Measurements from ENCODE around the gene B3GAT3. TPM values are rescaled to one million over a fixed set of nuclear protein-coding genes. Genes with fewer than 3 reads are reported as not detected.
"Not testable (repeated sequence)": the region's sequence is repeated elsewhere in the genome, so short reads cannot be mapped to it uniquely, and the experiment has no call there.

Gene B3GAT3
- total and polyA plus RNA-seq, 5 donors from 2014 or later, result 34.3 to 57.5 (median 36.0) TPM

DNA sequence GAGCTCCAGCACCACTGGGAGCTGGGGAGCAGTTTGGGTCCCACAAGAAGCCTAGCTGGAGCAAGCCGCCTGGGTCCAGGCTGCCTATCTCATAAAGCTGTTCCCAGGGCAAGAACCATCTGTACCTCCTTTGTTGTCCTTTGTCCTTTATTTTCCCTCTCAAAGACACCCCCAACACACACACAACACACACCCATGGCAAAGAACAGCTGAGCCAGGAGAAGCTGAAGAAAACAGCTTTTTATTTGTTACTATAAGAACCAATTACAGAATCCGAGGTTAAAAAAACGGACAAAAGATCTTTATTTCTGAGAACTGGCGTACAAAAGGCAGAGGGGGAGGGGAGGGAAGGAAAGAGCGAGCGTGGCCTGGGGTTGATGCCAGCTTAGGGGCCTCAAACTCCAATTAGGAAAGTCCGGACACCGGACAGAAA lies 28.8 kb downstream of the B3GAT3 start:
- Mint-ChIP-seq H3K4me3 (peak overlapping the region in 3 of 4 donors; percentile 41 to 90 (median 46)), H3K9me3 (no peaks in the 10 kb centered on the region), H3K36me3 (peaks cover 23% of the 10 kb centered on the region), H3K27me3 (no peaks in the 10 kb centered on the region), H3K27ac (peak overlapping the region in 2 of 3 donors; percentile 85 to 95), H3K4me1 (peaks cover 0 to 79% (median 45%) of the 10 kb centered on the region in 4 donors)
- H3K27me3 ChIP-seq (ENCODE audit: control insufficient read depth, insufficient read depth, low read length), result no peaks in the 10 kb centered on the region
- DNase-seq (no peak), ATAC-seq (ENCODE audit: low read depth in 2 of 2) (no peak)
- peak overlapping the region; percentile 75 for H3K4me3 ChIP-seq (ENCODE audit: low read depth, low read length)
- peaks cover 49% of the 10 kb centered on the region for H3K4me1 ChIP-seq (ENCODE audit: control insufficient read depth, insufficient read depth, low read length, poor library complexity, severe bottlenecking)
- H3K9me3 ChIP-seq (ENCODE audit: control insufficient read depth in 2 of 2, low read length in 2 of 2), result no peaks in the 10 kb centered on the region
- H3K36me3 ChIP-seq (ENCODE audit: control insufficient read depth, insufficient read depth, low read length), result peaks cover 49% of the 10 kb centered on the region
- peak overlapping the region; percentile 94 for H3K27ac ChIP-seq (ENCODE audit: insufficient read depth, low read length, poor library complexity, severe bottlenecking)

GRCh38 chr11:62592146-62592815 lies 29.5 kb downstream of the B3GAT3 start:
- no peaks in the 10 kb centered on the region for H3K9me3 Mint-ChIP-seq
- Histone ChIP-seq H3K27ac (ENCODE audit: insufficient read depth, low read length, poor library complexity, severe bottlenecking) (peak overlapping the region; percentile 94), H3K4me1 (ENCODE audit: control insufficient read depth, insufficient read depth, low read length, poor library complexity, severe bottlenecking) (peaks cover 42% of the 10 kb centered on the region), H3K27me3 (ENCODE audit: control insufficient read depth, insufficient read depth, low read length) (no peaks in the 10 kb centered on the region), H3K36me3 (ENCODE audit: control insufficient read depth, insufficient read depth, low read length) (peaks cover 49% of the 10 kb centered on the region), H3K9me3 (ENCODE audit: control insufficient read depth in 2 of 2, low read length in 2 of 2) (no peaks in the 10 kb centered on the region), H3K4me3 (ENCODE audit: low read depth, low read length) (peak overlapping the region; percentile 75)
- DNase-seq, result no peak
- peaks cover 17% of the 10 kb centered on the region for H3K36me3 Mint-ChIP-seq
- H3K4me3 Mint-ChIP-seq, result peak overlapping the region; percentile 90 to 96 (median 94)
- no peaks in the 10 kb centered on the region for H3K27me3 Mint-ChIP-seq
- no peak for ATAC-seq (ENCODE audit: low read depth in 2 of 2)
- peaks cover 0 to 76% (median 39%) of the 10 kb centered on the region in 4 donors for H3K4me1 Mint-ChIP-seq
- H3K27ac Mint-ChIP-seq, result peak overlapping the region; percentile 95 to 97 (median 96)

- ATAC-seq (ENCODE audit: low read depth in 2 of 2), result peak; percentile 89 to 90
- H3K27ac ChIP-seq (ENCODE audit: insufficient read depth, low read length, poor library complexity, severe bottlenecking), result peak within 1 kb of the TSS; percentile 94
- Mint-ChIP-seq H3K27me3 (no peaks in the 10 kb centered on the region), H3K27ac (peak within 1 kb of the TSS; percentile 95 to 97 (median 96)), H3K36me3 (peaks cover 17% of the 10 kb centered on the region), H3K4me3 (peak within 1 kb of the TSS; percentile 90 to 96 (median 94)), H3K4me1 (peaks cover 0 to 73% (median 38%) of the 10 kb centered on the region in 4 donors), H3K9me3 (no peaks in the 10 kb centered on the region)
- peaks cover 43% of the 10 kb centered on the region for H3K36me3 ChIP-seq (ENCODE audit: control insufficient read depth, insufficient read depth, low read length)
- no peaks in the 10 kb centered on the region for H3K9me3 ChIP-seq (ENCODE audit: control insufficient read depth in 2 of 2, low read length in 2 of 2)
- peak; percentile 95 to 99 (median 98) for DNase-seq
- H3K27me3 ChIP-seq (ENCODE audit: control insufficient read depth, insufficient read depth, low read length), result no peaks in the 10 kb centered on the region
- peak within 1 kb of the TSS; percentile 95 for H3K4me3 ChIP-seq (ENCODE audit: low read depth, low read length)
- H3K4me1 ChIP-seq (ENCODE audit: control insufficient read depth, insufficient read depth, low read length, poor library complexity, severe bottlenecking), result peaks cover 39% of the 10 kb centered on the region
Measured at GRCh38 chr11:62591448-62592145, 30.2 kb downstream of the B3GAT3 start, which contains the start of gene TUT1. TSS of gene TUT1 (minus strand) at chr11:62591523. CDS start at chr11:62591485, 38 bp downstream.

- Mint-ChIP-seq H3K27ac (peak overlapping the region in 2 of 3 donors; percentile 75), H3K4me1 (peaks cover 0 to 59% (median 30%) of the 10 kb centered on the region in 4 donors), H3K4me3 (peak overlapping the region; percentile 28 to 93 (median 57)), H3K9me3 (no peaks in the 10 kb centered on the region), H3K27me3 (no peaks in the 10 kb centered on the region), H3K36me3 (peaks cover 5% of the 10 kb centered on the region)
- Histone ChIP-seq H3K36me3 (ENCODE audit: control insufficient read depth, insufficient read depth, low read length) (peaks cover 24% of the 10 kb centered on the region), H3K4me1 (ENCODE audit: control insufficient read depth, insufficient read depth, low read length, poor library complexity, severe bottlenecking) (peaks cover 38% of the 10 kb centered on the region), H3K4me3 (ENCODE audit: low read depth, low read length) (no peak overlapping the region), H3K9me3 (ENCODE audit: control insufficient read depth in 2 of 2, low read length in 2 of 2) (no peaks in the 10 kb centered on the region), H3K27ac (ENCODE audit: insufficient read depth, low read length, poor library complexity, severe bottlenecking) (no peak overlapping the region), H3K27me3 (ENCODE audit: control insufficient read depth, insufficient read depth, low read length) (no peaks in the 10 kb centered on the region)
- DNase-seq (peak in 1 of 3 donors; percentile 54), ATAC-seq (ENCODE audit: low read depth in 2 of 2) (no peak)
Measured at GRCh38 chr11:62588966-62589637, 32.7 kb downstream of the B3GAT3 start.

DNA sequence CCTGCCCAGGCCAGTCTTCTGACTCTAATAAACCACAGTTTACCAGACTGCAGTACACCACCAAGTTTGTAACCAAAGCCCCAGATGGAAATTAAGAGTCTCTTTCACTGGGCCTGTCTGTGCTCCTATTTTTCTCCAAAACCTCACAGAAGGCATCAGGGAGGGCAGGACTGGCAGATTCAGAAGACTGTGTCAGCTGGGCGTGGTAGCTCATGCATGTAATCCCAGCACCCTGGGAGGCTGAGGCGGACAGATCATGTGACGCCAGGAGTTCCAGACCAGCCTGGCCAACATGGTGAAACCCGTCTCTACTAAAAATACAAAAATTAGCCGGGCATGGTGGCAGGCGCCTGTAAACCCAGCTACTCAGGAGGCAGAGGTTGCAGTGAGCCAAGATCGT lies 36.4 kb downstream of the B3GAT3 start:
- H3K4me1 Mint-ChIP-seq, result peaks cover 0 to 33% (median 13%) of the 10 kb centered on the region in 4 donors
- not testable (repeated sequence) for H3K9me3 ChIP-seq (ENCODE audit: control insufficient read depth in 2 of 2, low read length in 2 of 2); ATAC-seq (ENCODE audit: low read depth in 2 of 2); H3K27me3 ChIP-seq (ENCODE audit: control insufficient read depth, insufficient read depth, low read length); H3K27ac Mint-ChIP-seq; H3K27me3 Mint-ChIP-seq; DNase-seq; H3K4me1 ChIP-seq (ENCODE audit: control insufficient read depth, insufficient read depth, low read length, poor library complexity, severe bottlenecking); H3K27ac ChIP-seq (ENCODE audit: insufficient read depth, low read length, poor library complexity, severe bottlenecking); H3K9me3 Mint-ChIP-seq; H3K4me3 ChIP-seq (ENCODE audit: low read depth, low read length)
- peaks cover 12% of the 10 kb centered on the region for H3K36me3 Mint-ChIP-seq
- H3K36me3 ChIP-seq (ENCODE audit: control insufficient read depth, insufficient read depth, low read length), result peaks cover 37% of the 10 kb centered on the region
- peak overlapping the region in 2 of 4 donors; percentile 27 to 38 for H3K4me3 Mint-ChIP-seq

DNA sequence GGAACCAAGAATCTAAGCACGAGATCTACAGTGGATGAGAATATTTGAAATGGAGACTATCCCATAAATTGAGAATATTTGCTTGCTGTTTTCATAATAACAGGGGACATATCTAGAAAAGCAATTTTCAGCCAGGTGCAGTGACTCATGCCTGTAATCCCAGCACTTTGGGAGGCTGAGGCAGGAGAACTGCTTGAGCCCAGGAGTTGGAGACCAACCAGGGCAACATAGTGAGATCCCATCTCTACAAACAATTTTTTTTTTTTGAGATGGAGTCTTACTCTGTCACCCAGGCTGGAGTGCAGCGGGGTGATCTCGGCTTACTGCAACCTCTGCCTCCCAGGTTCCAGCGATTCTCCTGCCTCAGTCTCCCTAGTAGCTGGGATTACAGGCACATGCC lies 40.1 kb downstream of the B3GAT3 start:
- peaks cover 16% of the 10 kb centered on the region for H3K36me3 Mint-ChIP-seq
- not testable (repeated sequence) for H3K27me3 Mint-ChIP-seq; DNase-seq; H3K27ac Mint-ChIP-seq; H3K4me3 ChIP-seq (ENCODE audit: low read depth, low read length); H3K4me3 Mint-ChIP-seq; H3K27me3 ChIP-seq (ENCODE audit: control insufficient read depth, insufficient read depth, low read length); H3K4me1 ChIP-seq (ENCODE audit: control insufficient read depth, insufficient read depth, low read length, poor library complexity, severe bottlenecking); H3K9me3 ChIP-seq (ENCODE audit: control insufficient read depth in 2 of 2, low read length in 2 of 2); ATAC-seq (ENCODE audit: low read depth in 2 of 2); H3K9me3 Mint-ChIP-seq; H3K27ac ChIP-seq (ENCODE audit: insufficient read depth, low read length, poor library complexity, severe bottlenecking)
- peaks cover 44% of the 10 kb centered on the region for H3K36me3 ChIP-seq (ENCODE audit: control insufficient read depth, insufficient read depth, low read length)
- peaks cover 0 to 14% (median 4%) of the 10 kb centered on the region in 4 donors for H3K4me1 Mint-ChIP-seq

- Mint-ChIP-seq H3K27ac (peak overlapping the region in 1 of 3 donors; percentile 66), H3K36me3 (peaks cover 21% of the 10 kb centered on the region), H3K4me3 (no peak overlapping the region), H3K4me1 (peaks cover 0 to 14% (median 6%) of the 10 kb centered on the region in 4 donors), H3K27me3 (no peaks in the 10 kb centered on the region), H3K9me3 (no peaks in the 10 kb centered on the region)
- Histone ChIP-seq H3K36me3 (ENCODE audit: control insufficient read depth, insufficient read depth, low read length) (peaks cover 46% of the 10 kb centered on the region), H3K27me3 (ENCODE audit: control insufficient read depth, insufficient read depth, low read length) (no peaks in the 10 kb centered on the region), H3K9me3 (ENCODE audit: control insufficient read depth in 2 of 2, low read length in 2 of 2) (no peaks in the 10 kb centered on the region), H3K4me1 (ENCODE audit: control insufficient read depth, insufficient read depth, low read length, poor library complexity, severe bottlenecking) (no peaks in the 10 kb centered on the region), H3K4me3 (ENCODE audit: low read depth, low read length) (no peak overlapping the region), H3K27ac (ENCODE audit: insufficient read depth, low read length, poor library complexity, severe bottlenecking) (no peak overlapping the region)
- ATAC-seq (ENCODE audit: low read depth in 2 of 2), result no peak
- no peak for DNase-seq
Measured at GRCh38 chr11:62580959-62581715, 40.6 kb downstream of the B3GAT3 start.

All from CD4-positive, CD25-positive, alpha-beta regulatory T cell (primary cell).